ENCODE results near the gene C20orf202.

- TF ChIP-seq CTCF (conservative IDR thresholded peaks at IDR 0.05; ENCODE audit: low read depth, low read length) (no peak), EZH2 (IDR thresholded peaks at IDR 0.05; ENCODE audit: low read length, unreplicated experiment) (no peak), EZH2phosphoT487 (IDR thresholded peaks at IDR 0.05; ENCODE audit: borderline replicate concordance, low read length) (no peak)
These were observed 5.5 kb upstream of the C20orf202 start for GRCh38 chr20:1197801-1198200.
